HG02588 (cell line): Measurements from ENCODE around the gene C12orf57.
A peak's percentile ranks its signal among the peaks of the same experiment; 100 is the strongest.

Experiments used
- ATAC-seq: cut with Tn5 transposase; IDR thresholded peaks from one replicate; pipeline ENCODE4 v1.9.1; 2021; ENCODE audit warnings: mild to moderate bottlenecking, moderate library complexity; ENCODE audit not compliant: unreplicated experiment

C12orf57 gene

GRCh38 chr12:6936636-6937480, 7.0 kb upstream of the C12orf57 start:
- no peak for ATAC-seq

GRCh38 chr12:6937481-6938352, 6.1 kb upstream of the C12orf57 start:
- ATAC-seq: peak; percentile 85

- no peak for ATAC-seq
Observed at GRCh38 chr12:6938353-6939190, 5.2 kb upstream of the C12orf57 start.

- no peak for ATAC-seq
Observed at GRCh38 chr12:6939191-6939540, 4.7 kb upstream of the C12orf57 start.

- ATAC-seq: no peak
Observed at GRCh38 chr12:6941267-6941666, 2.6 kb upstream of the C12orf57 start.

- no peak for ATAC-seq
Observed at GRCh38 chr12:6941782-6942181, 2.0 kb upstream of the C12orf57 start.

- ATAC-seq: no peak
Observed at GRCh38 chr12:6942331-6942665, 1.5 kb upstream of the C12orf57 start.

GRCh38 chr12:6943389-6943721, 467 bp upstream of the C12orf57 start:
- peak; percentile 29 for ATAC-seq

GRCh38 chr12:6944381-6945186, 762 bp downstream of the C12orf57 start:
- ATAC-seq: peak; percentile 39

- no peak for ATAC-seq
Observed at GRCh38 chr12:6945613-6946012, 1.8 kb downstream of the C12orf57 start.

- no peak for ATAC-seq
Observed at GRCh38 chr12:6946033-6946919, 2.5 kb downstream of the C12orf57 start.

GRCh38 chr12:6946920-6947374, 3.1 kb downstream of the C12orf57 start:
- ATAC-seq: no peak

GRCh38 chr12:6947615-6948014, 3.8 kb downstream of the C12orf57 start:
- no peak for ATAC-seq

- ATAC-seq: no peak
Observed at GRCh38 chr12:6948873-6949594, 5.2 kb downstream of the C12orf57 start.

- ATAC-seq: no peak
Observed at GRCh38 chr12:6950401-6950801, 6.6 kb downstream of the C12orf57 start.

- ATAC-seq: no peak
Observed at GRCh38 chr12:6950811-6951540, 7.2 kb downstream of the C12orf57 start, which contains the start of gene PTPN6. Gene PTPN6 (plus strand): TSS chr12:6951356. CDS start chr12:6951513, 157 bp downstream.

GRCh38 chr12:6951551-6952120, 7.8 kb downstream of the C12orf57 start:
- no peak for ATAC-seq
